HG02885 (cell line): ENCODE data around the gene TOPORS.
A peak's percentile ranks its signal among the peaks of the same experiment; 100 is the strongest.
"Not testable (repeated sequence)": the region's sequence is repeated elsewhere in the genome, so short reads cannot be mapped to it uniquely, and the experiment has no call there.

Source experiments
- ATAC-seq: cut with Tn5 transposase; IDR thresholded peaks from one replicate; pipeline ENCODE4 v1.9.1; 2021; ENCODE audit warnings: mild to moderate bottlenecking; ENCODE audit not compliant: unreplicated experiment, poor library complexity

The TOPORS gene

DNA sequence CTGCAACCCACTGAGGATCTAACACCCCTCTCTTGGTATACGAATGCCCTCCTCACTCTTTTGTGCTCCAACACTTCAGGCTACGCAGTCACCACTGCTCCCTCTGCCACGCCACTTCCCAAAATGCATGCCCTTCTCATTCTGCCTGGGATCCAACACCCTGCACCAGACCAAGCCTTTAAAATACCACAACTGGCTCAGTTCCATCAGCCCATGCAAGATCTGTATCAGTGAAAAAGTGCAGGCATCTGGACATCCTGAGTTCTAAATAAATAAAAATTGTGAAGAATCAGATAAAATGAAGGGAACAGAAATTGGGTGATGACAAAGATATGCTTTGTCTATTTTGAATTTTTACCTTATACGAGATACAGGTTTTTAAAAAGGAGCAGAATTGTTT, 17.9 kb upstream of the TOPORS start:
- no peak for ATAC-seq

DNA sequence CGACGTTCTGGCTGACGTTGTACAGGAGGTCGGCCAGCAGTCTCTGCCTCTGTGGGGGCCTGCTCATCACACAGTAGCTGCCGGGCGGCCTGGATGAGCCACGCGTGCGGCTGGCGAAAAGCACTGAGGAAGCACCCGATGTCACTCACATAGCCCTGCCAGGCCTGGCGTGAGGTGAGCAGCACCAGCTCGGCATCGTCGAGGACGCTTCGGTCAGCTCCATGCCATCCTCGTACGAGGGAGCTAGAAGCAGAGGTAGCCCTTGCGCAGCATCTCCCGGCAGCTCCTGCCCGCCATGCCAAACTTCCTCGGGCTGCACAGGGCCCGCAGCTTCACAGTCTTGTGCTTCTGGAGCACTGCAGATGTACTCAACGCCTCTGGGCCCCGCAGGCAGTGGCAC, 14.4 kb upstream of the TOPORS start:
- ATAC-seq = no peak

DNA sequence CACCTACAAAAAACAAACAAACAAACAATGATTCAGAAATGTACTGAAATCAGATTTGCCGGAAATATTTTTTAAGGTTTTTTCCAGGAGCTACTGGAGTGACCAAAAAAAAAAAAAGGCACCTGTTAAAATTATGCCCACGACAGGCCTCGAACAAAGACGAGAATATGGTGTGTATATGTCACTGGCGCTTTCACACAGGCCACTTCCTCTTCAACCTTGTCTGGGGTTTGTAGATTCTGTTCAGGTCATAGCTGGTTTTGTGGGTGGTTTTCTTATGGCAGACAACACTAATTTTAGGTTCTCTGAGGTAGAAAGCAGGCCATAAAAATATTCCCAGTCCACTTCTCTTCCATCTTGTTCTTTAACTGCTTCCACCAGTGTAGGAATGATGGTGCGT, 13.6 kb upstream of the TOPORS start:
- peak; percentile 89 for ATAC-seq

DNA sequence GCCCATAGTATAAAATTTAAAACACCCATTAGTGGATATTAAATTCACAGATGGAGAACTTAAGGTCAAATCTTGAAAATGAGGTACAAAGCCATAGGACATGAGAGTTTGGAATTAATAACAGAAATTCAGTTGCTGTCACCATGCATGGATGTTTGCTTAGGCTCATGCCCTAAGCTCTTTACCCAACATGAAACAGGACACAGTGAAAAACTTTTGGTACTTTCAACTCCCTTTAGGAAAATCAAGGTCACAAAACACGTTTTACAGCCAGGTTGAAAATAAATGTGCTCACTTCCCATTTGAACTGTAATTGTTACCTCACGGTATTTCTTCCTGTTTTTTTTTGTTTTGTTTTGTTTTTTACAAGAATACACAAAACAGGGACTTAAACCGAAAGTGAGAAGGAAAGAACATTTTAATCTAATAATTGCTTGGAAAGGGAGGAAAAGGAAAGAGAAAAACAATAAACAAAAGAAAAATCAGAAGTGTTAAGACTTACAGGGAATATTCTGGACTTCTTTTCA, 6.1 kb upstream of the TOPORS start:
- ATAC-seq = no peak

DNA sequence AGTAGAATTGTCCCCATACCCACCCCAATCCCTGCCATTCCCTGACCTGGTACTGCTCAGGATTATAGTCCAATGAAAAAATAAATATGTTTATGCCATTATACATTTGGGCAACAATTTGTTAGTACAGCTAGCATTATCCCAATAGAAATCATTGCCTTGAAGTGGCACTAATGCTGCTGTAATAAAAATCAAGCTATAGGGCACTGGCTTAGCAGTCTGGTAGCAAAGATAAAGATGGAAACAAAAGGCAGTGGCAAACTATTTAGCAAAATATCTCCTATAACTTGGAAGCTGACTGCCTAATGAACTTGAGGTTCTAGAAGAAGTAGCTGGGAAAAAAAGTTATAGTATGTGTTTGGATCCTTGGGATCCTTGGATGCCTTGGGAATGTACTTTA, 2.2 kb upstream of the TOPORS start:
- no peak for ATAC-seq

DNA sequence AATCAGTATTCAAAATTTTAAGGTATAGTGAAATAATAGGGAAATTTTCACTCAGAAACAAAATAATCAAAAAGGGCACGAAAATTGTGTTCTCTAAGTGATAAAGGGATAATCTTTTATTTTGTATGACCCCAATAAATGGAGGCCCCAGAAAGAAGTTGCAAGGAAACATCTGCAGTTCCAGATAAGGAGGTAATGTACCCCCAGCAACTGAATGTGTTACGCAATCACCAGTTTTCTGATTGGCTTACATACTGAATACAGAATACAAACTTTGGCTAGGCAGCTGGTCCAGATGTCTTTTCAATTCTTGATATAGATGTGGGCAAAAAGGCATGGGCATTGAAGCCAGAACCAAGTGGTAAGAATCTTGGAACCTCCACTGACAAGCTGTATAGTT, 1.7 kb upstream of the TOPORS start:
- ATAC-seq = no peak

DNA sequence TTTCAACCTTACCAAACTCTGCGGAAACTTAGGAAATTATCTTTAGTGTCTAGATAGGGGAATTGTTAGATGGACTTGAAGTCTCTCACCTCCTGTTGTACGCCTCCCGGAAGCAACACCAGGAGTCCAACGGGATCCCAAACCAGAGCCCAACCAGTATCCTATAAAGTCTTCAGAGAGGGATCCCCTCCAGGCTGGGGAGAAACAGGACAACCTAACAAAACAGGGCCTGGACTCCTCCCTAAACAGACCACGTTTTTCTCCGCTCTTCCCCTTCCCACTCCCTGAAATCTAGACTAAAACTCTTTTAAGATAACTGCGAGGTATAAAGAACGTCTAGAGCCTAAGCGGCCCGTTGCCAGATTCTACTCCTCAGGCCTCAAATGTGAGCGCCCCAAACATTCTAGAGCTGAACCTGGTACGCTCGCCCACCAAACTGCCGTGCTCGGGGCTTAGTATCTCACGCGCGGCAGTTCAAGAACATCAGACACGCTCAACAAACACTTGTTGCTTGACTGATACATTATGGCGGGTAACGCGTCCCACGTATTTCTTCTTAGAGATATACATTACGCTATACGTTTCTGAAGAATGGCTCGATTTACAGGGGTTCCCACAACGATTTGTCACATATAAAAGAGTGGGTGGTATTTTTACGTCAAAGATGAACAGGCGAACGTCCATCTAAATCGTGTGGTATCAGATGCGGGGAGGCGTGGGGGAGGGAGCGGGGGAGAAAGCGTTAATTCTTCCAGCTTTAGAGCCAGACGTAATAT, 922 bp downstream of the TOPORS start:
- peak; percentile 9 for ATAC-seq

DNA sequence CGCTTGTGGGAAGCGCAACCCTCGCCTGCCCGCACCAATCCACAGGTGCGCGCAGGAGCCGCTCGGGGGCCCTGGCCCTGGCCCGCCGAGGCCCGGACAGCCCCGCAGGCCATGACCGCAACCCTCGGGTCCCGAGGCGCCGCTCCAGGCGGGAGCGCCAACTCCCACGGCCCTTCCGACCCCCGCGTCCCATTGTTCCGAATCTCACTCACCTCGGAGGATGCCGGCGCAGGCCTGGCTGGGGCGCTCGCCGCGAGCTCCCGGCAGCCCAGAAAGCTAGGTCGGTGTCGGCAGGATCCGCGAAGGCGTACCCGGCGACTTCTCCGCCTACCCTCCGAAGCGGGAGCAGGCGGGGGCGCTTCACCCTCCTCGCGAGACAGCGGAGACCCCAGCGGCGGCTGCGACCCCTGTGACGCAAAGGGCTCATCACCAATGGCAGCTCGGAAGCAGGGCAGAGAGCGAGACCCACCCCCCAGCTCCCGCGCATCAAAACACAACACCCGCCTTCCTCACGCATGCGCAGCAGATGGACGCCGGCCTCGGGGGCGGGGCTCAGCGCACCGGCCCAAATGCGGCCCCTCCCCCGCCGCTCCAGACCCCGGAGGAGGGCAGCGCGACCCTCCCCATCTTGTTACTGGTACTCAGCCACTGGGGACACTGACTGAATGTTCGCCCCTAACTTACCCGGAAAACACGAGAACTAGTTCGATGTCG, 1.7 kb downstream of the TOPORS start:
- ATAC-seq = peak; percentile 67

DNA sequence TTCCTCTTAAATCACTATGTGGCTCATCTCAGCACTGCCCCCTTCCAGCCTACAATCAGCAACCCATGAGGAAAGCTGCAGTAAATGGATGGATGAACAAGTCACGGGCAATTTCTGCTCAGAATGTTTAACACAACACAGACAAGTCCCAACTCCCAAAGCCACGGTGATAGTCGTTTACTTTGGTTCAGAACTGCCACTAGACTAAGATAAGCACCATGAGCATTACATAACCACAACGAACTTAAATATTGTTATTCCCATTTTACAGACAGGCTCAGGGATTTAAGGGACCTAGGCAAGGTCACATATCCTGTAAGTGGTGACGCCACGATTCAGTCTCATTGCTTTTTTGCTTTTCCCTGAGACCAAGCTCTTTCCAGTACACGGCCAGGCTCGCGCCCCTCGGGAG, 2.2 kb downstream of the TOPORS start:
- ATAC-seq = no peak

DNA sequence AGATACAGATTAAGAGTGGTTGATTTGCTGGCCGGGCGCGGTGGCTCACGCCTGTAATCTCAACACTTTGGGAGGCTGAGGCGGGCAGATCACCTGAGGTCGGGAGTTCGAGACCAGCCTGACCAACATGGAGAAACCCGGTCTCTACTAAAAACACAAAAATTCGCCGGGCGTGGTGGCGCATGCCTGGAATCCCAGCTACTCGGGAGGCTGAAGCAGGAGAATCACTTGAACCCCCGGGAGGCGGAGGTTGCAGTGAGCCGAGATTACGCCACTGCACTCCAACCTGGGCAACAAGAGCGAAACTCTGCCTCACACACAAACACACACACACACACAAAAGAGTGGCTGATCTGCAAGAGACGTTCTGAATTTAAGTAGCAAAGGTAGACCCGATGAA, 4.2 kb downstream of the TOPORS start:
- not testable (repeated sequence) for ATAC-seq

DNA sequence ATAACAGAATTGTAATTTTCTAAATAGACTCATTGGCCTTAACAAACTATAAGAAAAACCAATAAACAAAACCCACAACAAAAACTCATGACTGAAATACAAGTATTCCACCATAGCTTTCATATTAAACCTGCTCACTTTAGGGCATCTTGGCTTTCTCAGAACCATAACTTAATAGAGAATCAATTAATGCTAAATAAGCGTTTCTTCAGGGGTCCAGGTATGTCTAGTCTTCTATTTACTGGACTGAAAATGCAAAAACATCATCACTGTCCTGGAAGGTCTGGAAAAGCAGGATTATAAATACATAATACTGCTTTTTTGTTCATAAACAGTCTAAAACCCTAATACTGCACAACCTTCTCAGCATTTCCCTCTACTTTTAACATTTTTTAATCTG, 6.5 kb downstream of the TOPORS start:
- ATAC-seq = no peak

DNA sequence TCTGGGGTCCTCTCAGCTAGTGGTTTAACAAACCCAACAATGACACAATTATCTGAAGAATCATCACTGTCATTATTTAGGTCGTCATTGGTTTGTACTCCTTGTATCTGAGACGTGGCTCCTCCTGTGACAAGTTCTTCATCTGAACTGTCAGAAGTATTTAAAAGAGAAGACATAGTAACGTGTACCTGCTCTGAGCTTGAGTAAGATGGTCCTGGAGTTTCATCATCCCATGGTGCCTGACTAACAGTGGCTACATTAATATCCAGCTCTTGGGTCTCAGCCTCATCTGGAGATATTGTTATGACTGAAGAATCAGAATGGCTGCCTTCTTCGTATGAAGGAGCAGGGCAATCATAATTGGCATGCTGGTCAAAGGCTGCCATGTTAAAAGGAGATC, 9.3 kb downstream of the TOPORS start:
- ATAC-seq = no peak

DNA sequence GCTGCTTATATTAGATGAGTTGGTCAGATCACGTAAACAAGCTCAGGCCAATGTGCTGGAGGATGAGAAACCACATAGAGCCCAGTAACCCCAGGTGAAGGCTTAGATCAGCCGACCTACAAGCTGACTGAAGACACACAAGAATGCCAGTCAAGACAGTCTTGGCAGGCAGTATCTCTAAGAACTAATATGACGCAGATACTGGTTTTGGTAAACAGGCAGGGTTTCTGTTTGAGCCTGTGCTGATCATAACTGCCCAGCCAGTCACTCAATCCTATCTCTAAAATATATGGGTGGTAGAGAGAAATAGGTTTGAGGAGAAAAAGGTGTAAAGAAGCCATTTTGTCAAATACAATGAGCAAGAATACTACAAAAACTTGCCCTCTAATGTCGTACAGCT, 18.6 kb downstream of the TOPORS start:
- ATAC-seq = no peak

DNA sequence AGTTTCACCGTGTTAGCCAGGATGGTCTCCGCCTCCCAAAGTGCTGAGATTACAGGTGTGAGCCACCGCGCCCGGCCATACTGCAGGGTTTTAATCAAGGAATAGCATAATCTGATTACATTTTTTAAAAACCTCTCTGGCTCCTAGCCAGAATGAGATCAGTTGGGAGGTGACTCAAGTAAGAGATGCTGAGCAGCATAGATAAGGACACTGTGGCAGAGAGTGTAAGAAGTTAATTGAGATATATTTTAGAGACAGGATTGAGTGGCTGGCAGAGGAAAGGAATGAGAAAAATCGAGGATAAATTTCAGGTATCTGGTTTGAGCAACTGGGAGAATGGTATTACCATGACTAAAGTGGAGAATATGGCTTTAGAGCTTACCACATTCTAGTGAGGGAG, 19.1 kb downstream of the TOPORS start:
- ATAC-seq = no peak

DNA sequence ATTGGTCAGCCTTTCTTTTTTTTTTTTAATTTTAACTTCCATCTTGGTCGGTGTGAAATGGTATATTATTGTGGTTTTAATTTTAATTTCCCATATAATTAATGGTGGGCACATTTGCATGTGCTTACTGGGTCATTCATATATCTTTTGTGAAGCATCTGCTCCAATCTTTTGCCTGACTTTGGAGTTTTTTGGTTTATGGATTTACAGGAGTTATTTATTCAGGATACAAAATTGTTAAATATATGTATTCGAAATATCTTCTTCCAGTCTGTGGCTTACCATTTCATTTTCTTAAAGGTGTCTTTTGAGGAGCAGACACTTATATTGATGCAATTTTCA, 25.7 kb downstream of the TOPORS start:
- no peak for ATAC-seq

DNA sequence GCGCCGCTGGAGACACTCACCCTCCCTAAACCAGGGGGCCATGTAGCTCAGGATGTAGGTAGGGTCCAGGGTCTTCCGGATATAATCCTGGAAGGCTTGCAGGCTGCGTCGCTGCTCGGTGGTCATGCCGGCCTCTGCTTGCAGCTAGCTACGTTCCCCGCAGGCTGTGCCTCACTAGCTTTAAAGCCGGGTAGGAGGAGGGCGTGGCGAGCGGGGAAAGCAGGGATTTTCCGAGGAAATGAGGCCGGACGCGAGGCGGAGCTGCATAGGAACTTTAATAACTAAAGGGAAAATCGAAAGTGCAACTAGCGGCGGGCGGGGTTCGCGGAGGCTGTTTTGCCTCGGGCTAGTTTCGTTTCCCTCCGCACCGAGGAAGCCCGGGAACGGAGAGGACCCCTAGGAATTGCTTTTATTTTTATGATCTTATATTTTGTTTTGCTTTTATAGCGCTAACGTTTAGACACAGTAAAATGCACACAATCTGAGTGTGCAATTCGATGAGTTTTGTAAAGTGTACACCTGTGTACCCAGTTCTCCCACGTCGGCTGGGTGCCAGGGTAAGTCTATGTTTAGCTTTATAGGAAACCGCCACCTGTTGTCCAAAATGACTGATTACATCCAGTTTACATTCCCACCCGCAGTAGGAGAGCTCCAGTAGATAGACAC, 26.2 kb downstream of the TOPORS start, which contains the start of gene RIGI:
Gene RIGI (minus strand): TSS at position 156 of the 666 bp plus-strand sequence. CDS start 30 bp downstream, at position 126.
- ATAC-seq = peak; percentile 68

DNA sequence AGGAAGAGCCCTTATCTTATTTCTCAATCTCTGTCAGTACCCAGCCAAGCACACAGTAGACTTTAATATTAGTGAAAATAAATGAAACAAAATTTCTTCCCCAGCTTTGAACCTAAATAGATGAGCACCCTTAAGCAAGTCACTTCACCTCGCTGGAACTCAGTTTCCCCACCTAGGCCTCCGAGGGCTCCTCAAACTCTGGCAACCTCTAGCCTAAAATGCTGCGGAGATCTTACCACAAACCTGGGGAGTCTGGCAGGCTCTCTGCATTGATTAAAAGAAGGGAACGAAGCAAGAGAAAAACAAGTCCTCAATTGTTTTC, 26.7 kb downstream of the TOPORS start:
- ATAC-seq = peak; percentile 25

DNA sequence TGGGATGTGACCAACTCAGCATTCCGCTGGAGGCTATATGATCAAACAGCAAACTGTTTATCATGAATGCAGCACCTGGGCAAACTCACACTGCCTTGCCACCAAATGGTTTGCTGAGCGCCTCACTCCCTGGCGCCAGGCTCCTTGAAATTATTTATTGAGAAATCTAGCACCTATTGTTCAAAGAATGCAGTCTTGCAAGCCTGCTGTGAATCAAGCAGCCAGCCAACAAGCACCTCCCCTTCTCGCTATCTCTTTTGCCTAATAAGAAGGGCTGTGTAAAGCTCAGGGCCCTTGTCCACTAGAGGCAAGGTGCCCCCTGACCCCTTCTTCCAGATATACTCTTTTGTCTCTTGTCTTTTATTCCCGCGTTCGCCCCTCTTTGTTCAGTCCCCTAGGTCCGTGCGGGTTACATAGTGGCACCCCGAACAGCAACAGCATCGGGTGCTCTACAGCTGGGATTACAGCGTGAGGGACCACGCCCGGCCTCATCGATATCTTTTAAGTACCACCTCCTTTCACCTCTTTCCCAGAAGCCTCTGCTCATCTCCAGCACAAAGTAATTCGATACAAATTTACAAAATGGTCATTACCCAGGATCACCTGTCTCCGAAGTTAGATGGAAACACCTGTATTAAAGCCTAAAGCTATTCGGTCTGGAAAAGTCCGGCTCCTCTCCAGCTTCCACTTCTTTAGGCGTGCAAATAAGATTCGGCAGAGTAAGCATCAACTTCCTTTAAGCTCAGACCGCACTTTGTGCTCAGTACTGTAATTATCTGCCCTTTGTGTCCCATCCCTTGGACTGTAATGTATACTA, 27.3 kb downstream of the TOPORS start:
- peak; percentile 38 for ATAC-seq

DNA sequence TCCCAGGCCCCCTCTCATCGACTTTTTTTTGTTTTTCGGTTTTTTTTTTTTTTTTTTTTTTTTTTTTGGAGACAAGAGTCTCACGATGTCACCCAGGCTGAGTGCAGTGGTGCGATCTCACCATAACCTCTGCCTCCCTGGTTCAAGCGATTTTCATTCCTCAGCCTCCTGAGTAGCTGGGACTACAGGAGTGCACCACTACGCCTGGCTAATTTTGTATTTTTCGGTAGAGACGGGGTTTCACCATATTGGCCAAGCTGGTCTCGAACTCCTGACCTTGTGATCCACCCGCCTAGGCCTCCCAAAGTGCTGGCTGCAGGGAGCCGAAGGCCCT, 27.9 kb downstream of the TOPORS start:
- ATAC-seq = not testable (repeated sequence)

DNA sequence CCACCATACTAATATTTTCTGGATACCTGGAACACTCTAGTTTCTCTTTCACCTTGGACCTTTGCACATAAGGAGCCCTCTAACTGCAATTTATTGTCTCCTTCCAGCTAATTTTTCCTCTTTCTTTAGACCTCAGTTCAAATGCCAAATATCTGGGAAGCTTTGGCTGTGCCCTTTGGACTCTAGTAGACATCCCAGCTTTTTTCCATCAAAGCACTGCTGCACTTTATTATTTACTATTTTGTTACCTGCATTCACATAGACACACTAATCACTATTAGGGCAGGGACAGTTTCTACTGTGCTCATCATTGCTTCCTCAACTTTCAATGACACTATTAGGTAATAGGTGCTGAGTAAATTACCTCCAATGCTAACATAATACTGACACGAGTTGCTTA, 28.5 kb downstream of the TOPORS start:
- ATAC-seq = no peak

DNA sequence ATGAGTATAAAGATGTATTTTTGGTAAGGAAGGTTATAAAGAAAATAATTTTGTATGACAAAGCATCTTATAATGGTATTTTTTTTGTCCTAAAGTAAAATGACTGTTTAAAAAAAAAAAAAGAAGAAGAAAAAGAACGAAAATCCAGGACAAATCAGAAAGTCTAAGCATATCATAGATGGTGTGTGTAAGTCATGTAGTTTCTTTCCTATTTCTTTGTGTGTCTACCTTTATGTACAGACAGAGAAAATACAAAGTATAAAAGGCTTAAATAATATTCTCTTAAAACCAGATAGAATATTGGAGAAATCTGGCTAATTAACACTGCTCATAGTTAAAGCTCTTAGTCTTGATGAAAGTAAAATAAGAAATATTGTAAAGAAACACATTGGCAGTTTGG, 34.1 kb downstream of the TOPORS start:
- no peak for ATAC-seq
